AG09309 (cell line): ENCODE measurements around the gene CHRNA4.
A peak's percentile ranks its signal among the peaks of the same experiment; 100 is the strongest.

Experiments
- DNase-seq: peaks from one replicate; pipeline ENCODE4 v3.0.0-alpha.2; 2010; ENCODE audit warnings: low read depth
- H3K4me3 ChIP-seq: 2 replicates; pipeline ENCODE4 v1.5.1; 2011; ENCODE audit warnings: mild to moderate bottlenecking, low read depth, low read length, moderate library complexity; ENCODE audit not compliant: control insufficient read depth
- TF ChIP-seq, protein P1 (sequence below): IDR thresholded peaks from 2 replicates; pipeline ENCODE4 v1.5.1; 2011; ENCODE audit warnings: mild to moderate bottlenecking, low read depth, low read length, inconsistent platforms; ENCODE audit not compliant: insufficient read depth, control insufficient read depth; ENCODE audit errors: missing control alignments

CHRNA4 gene

DNA sequence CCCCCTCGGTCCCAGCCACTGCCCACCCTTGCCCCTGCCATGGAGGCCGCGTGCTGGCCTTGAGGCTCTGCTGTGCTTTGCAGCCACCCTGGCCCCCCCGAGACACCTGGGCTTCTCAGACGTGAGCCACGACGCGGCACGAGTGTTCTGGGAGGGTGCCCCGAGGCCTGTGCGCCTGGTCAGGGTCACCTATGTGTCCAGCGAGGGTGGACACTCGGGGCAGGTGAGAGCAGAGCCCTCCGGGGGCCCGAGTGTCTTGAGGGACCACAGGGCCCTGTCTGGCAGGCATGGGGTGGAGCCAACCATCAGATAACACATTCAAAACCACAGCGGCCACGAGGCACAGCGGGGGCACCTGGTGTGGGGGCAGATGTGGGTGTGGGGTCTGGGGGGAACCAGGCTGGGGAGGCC, 49.3 kb downstream of the CHRNA4 start:
- H3K4me3 ChIP-seq: no peak overlapping the region
- no peak for DNase-seq
- TF ChIP-seq, protein P1, sequence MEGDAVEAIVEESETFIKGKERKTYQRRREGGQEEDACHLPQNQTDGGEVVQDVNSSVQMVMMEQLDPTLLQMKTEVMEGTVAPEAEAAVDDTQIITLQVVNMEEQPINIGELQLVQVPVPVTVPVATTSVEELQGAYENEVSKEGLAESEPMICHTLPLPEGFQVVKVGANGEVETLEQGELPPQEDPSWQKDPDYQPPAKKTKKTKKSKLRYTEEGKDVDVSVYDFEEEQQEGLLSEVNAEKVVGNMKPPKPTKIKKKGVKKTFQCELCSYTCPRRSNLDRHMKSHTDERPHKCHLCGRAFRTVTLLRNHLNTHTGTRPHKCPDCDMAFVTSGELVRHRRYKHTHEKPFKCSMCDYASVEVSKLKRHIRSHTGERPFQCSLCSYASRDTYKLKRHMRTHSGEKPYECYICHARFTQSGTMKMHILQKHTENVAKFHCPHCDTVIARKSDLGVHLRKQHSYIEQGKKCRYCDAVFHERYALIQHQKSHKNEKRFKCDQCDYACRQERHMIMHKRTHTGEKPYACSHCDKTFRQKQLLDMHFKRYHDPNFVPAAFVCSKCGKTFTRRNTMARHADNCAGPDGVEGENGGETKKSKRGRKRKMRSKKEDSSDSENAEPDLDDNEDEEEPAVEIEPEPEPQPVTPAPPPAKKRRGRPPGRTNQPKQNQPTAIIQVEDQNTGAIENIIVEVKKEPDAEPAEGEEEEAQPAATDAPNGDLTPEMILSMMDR: no peak

DNA sequence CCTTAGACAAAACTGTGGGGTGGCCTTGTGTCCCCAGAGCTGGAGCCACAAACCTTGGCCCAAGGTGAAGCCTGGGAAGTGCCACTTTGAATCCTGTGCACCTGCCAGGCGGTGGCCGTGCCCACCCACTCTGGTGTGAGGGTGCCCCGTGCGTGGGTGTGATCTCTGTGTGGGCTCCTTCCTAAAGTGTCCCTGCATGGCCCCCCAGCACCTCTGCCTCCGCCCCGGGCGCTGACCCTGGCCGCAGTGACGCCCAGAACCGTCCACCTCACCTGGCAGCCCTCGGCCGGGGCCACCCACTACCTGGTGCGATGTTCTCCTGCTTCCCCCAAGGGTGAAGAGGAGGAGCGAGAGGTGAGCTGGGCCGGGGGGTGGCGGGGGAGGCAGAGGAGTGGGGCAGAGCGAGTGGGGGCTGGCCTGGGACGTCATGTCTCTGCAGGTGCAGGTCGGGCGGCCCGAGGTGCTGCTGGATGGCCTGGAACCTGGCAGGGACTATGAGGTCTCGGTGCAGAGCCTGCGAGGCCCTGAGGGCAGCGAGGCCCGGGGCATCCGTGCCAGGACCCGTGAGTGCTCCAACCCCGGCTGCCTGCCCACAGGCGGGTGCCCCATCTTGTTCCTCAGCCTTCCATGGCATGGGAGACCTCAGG, 49.8 kb downstream of the CHRNA4 start:
- TF ChIP-seq, protein P1: no peak
- H3K4me3 ChIP-seq: no peak overlapping the region
- no peak for DNase-seq

DNA sequence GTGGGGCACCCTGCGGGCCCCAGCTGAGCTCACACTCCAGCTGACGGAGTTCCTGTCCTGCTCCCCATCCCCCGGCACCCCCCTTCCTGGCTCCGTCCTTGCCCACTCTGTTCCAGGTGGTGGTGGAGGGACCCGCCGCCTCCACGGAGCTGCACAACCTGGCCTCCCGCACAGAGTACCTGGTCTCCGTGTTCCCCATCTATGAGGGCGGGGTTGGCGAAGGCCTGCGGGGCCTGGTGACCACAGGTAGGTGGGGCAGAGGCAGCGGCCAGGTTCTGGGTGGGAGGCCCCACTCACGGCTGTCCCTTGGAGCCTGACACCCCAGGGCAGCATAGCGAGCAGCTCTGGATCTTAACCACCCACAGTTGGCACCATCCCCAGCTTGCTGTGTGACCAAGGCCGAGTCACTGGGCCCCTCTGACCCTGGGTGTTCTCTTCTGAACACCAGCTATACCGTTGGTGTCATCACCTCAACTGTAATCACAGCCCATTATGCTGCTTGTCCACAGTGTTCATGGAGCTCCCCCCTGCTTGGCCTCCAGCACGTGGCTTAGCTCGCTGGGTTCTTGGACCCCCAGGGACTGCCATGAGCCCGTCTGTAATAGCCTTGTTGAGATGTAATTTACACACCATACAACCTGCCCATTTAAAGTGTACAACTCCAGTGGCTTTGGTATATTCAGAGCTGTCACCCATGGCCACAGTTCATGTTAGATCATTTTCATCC, 50.7 kb downstream of the CHRNA4 start:
- no peak for DNase-seq
- H3K4me3 ChIP-seq: no peak overlapping the region
- TF ChIP-seq, protein P1: no peak

DNA sequence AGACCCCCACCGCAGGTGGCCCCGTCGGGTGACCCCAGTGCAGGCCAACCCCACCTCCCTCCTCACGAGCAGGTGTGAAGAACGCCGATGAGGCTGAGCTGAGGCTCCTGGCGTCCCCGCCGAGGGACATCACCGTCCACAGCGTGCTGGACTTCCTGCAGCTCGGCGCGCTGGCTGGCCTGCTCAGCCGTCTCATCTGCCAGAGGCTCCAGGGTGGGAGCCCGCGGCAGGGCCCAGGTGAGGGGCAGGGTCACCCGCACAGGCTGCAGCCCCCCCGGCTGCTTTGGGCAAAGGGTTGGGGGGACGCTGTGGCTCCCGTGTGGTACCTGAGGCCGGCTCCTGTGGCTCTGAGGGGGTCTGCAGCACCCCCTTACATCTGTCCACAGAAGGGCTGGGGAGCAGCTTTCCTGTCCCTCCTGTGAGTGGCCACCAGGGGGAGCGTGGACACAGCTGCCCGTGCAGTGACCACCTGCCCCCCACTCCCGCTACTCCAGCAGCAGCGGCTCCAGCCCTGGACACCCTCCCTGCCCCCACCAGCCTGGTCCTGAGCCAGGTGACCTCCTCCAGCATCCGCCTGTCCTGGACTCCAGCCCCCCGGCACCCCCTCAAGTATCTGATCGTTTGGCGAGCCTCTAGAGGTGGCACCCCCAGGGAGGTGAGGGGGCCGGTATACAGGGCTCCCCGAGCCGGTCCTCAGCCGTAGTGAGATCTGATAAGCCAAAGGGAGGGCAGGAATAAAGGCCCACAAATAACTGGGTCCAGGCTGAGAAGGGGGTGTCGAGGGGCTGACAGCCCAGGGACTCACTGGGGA, 51.7 kb downstream of the CHRNA4 start:
- no peak overlapping the region for H3K4me3 ChIP-seq
- no peak for DNase-seq

DNA sequence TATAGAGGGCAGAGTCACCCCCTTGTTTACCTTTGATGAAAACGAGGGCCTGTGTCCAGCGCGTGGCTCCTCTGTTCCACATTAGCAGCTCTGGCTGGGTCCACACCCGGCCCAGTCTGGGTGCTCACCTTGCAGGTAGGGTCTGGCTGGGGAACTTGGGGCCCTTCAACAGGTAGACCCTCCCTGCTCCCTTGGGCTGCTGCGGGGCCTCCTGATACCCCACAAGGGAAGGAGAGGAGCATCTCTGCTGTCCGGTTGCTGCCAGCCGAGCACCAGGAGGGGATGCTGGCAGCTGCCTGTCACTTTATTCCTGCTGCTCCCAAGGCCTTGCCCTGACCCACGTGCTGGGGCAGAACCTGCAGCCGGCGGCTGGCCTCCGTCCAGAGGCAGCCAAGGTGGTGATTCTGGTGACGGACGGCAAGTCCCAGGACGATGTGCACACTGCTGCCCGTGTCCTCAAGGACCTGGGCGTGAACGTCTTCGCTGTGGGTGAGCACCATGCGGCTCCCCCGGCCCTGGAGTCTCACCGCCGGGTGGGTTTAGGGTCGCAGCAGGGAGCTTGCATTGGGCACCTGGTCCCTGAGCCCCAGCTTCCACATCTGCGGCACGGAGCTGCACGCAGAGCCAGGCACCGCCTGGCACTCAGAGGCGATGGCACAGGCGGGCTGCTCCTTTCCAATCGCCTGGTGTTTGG, 52.8 kb downstream of the CHRNA4 start:
- DNase-seq: no peak
- TF ChIP-seq, protein P1: no peak
- no peak overlapping the region for H3K4me3 ChIP-seq

More for the DNA sequence above, 51.7 kb downstream of the CHRNA4 start:
- TF ChIP-seq, protein P1: peak; percentile 87
